HEK293T (cell line): ENCODE results near the gene SEMA4D.

Experiments used
- CTCF ChIA-PET: fragments of 350-600 bp; formaldehyde crosslinking; extraction: SDS; loops from one replicate; lab custom pipeline; 2021; ENCODE audit warnings: antibody characterized with exemption, inconsistent platforms; lab: Yijun Ruan, JAX
- POLR2A ChIA-PET: fragments of 350-600 bp; formaldehyde crosslinking; extraction: SDS; loops from one replicate; lab custom pipeline; 2020; ENCODE audit warnings: antibody characterized with exemption, inconsistent platforms; lab: Yijun Ruan, JAX
- DNase-seq: peaks from one replicate; pipeline ENCODE4 v3.0.0; 2012; ENCODE audit warnings: mixed read lengths; ENCODE audit errors: extremely low spot score
- ARNT ChIP-seq: fragments of 450-650 bp; IDR thresholded peaks from 2 replicates; pipeline ENCODE4 v1.6.1; 2017; ENCODE audit warnings: mild to moderate bottlenecking
- BHLHE40 ChIP-seq: fragments of 450-650 bp; IDR thresholded peaks from 2 replicates; pipeline ENCODE4 v1.6.1; 2016; ENCODE audit warnings: mild to moderate bottlenecking, moderate library complexity, borderline replicate concordance
- CTBP1 ChIP-seq: fragments of 450-650 bp; IDR thresholded peaks from 2 replicates; pipeline ENCODE4 v1.6.1; 2016; ENCODE audit warnings: borderline replicate concordance
- ELF4 ChIP-seq: fragments of 450-650 bp; IDR thresholded peaks from 2 replicates; pipeline ENCODE4 v1.6.1; 2017; ENCODE audit warnings: antibody characterized with exemption
- FOXA1 ChIP-seq: fragments of 450-650 bp; IDR thresholded peaks from 2 replicates; pipeline ENCODE4 v1.6.1; 2016; ENCODE audit warnings: mild to moderate bottlenecking
- FOXK2 ChIP-seq: fragments of 450-650 bp; IDR thresholded peaks from 2 replicates; pipeline ENCODE4 v1.6.1; 2016; ENCODE audit warnings: mild to moderate bottlenecking
- FOXM1 ChIP-seq: fragments of 450-650 bp; IDR thresholded peaks from 2 replicates; pipeline ENCODE4 v1.6.1; 2017; ENCODE audit warnings: mild to moderate bottlenecking, borderline replicate concordance
- HDGF ChIP-seq: fragments of 450-650 bp; IDR thresholded peaks from 2 replicates; pipeline ENCODE4 v1.6.1; 2017; ENCODE audit warnings: antibody characterized with exemption, borderline replicate concordance
- L3MBTL2 ChIP-seq: fragments of 450-650 bp; conservative IDR thresholded peaks from 2 replicates; pipeline ENCODE4 v1.6.1; 2016; ENCODE audit warnings: mild to moderate bottlenecking
- LEF1 ChIP-seq: fragments of 450-650 bp; IDR thresholded peaks from 2 replicates; pipeline ENCODE4 v1.6.1; 2017; ENCODE audit warnings: mild to moderate bottlenecking, borderline replicate concordance
- NFRKB ChIP-seq: fragments of 450-650 bp; IDR thresholded peaks from 2 replicates; pipeline ENCODE4 v1.6.1; 2016; ENCODE audit warnings: mild to moderate bottlenecking, moderate library complexity
- SP1 ChIP-seq: fragments of 450-650 bp; IDR thresholded peaks from 2 replicates; pipeline ENCODE4 v1.6.1; 2017
- SUZ12 ChIP-seq: fragments of 450-650 bp; IDR thresholded peaks from 2 replicates; pipeline ENCODE4 v1.6.1; 2016; ENCODE audit warnings: mild to moderate bottlenecking
- TARDBP ChIP-seq: fragments of 450-650 bp; IDR thresholded peaks from 2 replicates; pipeline ENCODE4 v1.6.1; 2016
- ZNF384 ChIP-seq: fragments of 450-650 bp; IDR thresholded peaks from 2 replicates; pipeline ENCODE4 v1.6.1; 2016
- TF ChIP-seq, protein P1 (sequence below): fragments of 450-650 bp; IDR thresholded peaks from 2 replicates; pipeline ENCODE4 v1.6.1; 2016

SEMA4D gene

DNA sequence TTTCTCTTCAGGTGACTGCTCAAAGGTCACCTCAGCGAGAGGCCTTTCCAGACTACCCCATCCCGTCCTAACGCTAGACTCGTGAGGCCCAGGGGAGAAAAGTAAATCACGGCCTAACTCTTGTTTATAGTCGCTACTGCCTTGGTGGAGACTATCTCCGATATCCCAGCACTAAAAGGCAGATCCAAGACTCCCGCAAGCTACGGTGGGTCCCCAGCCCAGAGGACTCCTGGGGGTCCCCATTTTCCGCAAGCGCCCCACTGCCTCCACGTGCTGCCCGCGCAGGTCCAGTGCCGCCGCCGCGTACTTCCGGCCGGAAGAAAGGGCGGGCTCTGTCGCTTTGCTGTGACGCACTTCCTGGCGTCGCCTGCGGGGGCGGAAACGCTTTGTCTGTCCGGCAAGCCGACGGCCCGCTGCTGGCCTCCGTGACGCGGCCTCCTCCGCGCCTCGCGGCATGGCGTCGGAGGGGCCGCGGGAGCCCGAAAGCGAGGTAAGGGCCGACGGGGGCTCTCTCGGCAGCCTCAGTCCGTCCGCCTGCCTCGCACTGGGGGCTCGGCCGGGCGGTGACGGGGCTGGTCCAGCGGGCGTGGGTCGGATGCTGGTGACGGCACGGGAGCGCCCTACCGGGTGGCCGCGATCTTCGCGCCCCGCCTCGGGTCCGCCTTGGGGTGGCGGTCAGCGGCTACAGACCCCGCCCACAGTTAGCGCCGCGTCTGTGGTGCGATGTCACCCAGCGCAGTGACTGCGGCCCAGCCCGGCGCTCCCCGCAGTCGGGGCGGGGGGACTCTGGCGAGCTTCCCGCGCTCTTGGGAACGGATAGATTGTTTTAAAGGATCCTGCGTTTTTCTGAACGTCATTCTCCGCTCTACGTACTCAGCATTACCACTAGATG, 179.5 kb downstream of the SEMA4D start, which contains the start of gene SECISBP2:
Gene SECISBP2, plus strand, starts transcription at position 378 of the 892 bp plus-strand sequence. Its CDS starts 77 bp downstream, at position 455.
- ChIA-PET POLR2A (interaction anchor here (0.6 to 1.4 kb wide), 7 partner anchors 8 to 230 kb away, joined by 3 to 9 read pairs (median 3); no protein-coding TSS in a partner anchor), CTCF (interaction anchor here (0.7 to 1.0 kb wide), 2 partner anchors 8 to 231 kb away, joined by 3 read pairs; no protein-coding TSS in a partner anchor)
- peak; percentile 98 for TF ChIP-seq L3MBTL2
- TF ChIP-seq ELF4 = peak; percentile 89
- TF ChIP-seq NFRKB = no peak
- TF ChIP-seq HDGF = no peak
- peak; percentile 77; the same call in 1 of the 2 replicates for TF ChIP-seq LEF1
- DNase-seq = peak; percentile 82

- CTCF ChIA-PET = no interaction called here
- DNase-seq = no peak
- TF ChIP-seq TARDBP = no peak
- TF ChIP-seq, protein P1, sequence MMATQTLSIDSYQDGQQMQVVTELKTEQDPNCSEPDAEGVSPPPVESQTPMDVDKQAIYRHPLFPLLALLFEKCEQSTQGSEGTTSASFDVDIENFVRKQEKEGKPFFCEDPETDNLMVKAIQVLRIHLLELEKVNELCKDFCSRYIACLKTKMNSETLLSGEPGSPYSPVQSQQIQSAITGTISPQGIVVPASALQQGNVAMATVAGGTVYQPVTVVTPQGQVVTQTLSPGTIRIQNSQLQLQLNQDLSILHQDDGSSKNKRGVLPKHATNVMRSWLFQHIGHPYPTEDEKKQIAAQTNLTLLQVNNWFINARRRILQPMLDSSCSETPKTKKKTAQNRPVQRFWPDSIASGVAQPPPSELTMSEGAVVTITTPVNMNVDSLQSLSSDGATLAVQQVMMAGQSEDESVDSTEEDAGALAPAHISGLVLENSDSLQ = no peak
- TF ChIP-seq ELF4 = 0 out of 2 replicates have a peak, but pooled peaks have one; percentile 23
- TF ChIP-seq HDGF = no peak
- no peak for TF ChIP-seq NFRKB
- POLR2A ChIA-PET = interaction anchor here (1.0 kb wide), 1 partner anchor 231 kb away, joined by 4 read pairs; no protein-coding TSS in a partner anchor
Measured at GRCh38 chr9:89317282-89317681, 180.6 kb downstream of the SEMA4D start.

GRCh38 chr9:89315482-89315881, 182.4 kb downstream of the SEMA4D start:
- no peak for DNase-seq
- CTCF ChIA-PET = interaction anchor here (0.6 kb wide), 1 partner anchor 8 kb away, joined by 3 read pairs; no protein-coding TSS in a partner anchor
- POLR2A ChIA-PET = interaction anchor here (0.7 kb wide), 1 partner anchor 1072 kb away, joined by 3 read pairs; no protein-coding TSS in a partner anchor
- TF ChIP-seq NFRKB = no peak
- no peak for TF ChIP-seq LEF1
- TF ChIP-seq FOXK2 = no peak
- TF ChIP-seq, protein P1 = no peak
- no peak for TF ChIP-seq HDGF
- TF ChIP-seq SUZ12 = no peak

DNA sequence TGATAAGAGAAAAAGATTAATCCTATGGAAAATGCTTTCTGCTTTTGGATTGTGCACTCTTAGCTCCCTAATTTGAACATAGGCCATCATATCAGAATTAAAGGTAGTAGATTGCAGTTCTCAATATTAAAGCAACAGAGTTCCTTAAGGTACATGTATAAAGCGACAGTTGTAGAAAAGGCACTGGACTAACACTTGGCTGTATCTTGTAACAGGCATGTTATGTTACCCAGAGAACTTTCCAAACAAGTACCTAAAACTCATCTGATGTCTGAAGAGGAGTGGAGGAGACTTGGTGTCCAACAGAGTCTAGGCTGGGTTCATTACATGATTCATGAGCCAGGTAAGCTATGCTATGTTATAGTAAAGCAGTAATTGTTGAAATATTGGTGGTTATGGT, 183.0 kb downstream of the SEMA4D start:
- ChIA-PET CTCF (interaction anchor here (0.6 kb wide), 1 partner anchor 9 kb away, joined by 3 read pairs; no protein-coding TSS in a partner anchor), POLR2A (interaction anchor here (0.7 kb wide), 1 partner anchor 1071 kb away, joined by 3 read pairs; no protein-coding TSS in a partner anchor)
- DNase-seq = no peak
- TF ChIP-seq BHLHE40 = no peak
- TF ChIP-seq CTBP1 = no peak
- TF ChIP-seq HDGF = no peak
- no peak for TF ChIP-seq ARNT
- TF ChIP-seq, protein P1 = no peak

DNA sequence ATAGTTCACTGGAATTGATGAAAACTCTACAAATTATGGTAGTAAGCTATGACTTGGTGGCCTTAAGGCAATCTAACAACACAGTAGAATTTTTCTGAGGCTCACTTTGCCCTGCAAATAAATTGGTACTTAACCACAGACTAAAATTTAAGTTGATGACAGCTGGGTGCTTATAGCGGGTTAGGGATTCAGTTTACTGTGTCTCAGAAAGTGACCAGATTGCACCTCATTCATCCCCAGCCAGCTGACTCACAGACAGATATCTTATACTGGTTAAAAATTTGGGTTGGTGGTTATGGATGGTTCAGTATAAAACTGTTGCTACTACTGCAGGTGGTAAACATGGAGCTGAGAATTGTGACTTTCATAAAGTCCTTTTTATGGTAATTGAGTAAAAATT, 184.1 kb downstream of the SEMA4D start:
- DNase-seq = no peak
- ChIA-PET CTCF (no interaction called here), POLR2A (interaction anchor here (0.7 kb wide), 1 partner anchor 61 kb away, joined by 3 read pairs; no protein-coding TSS in a partner anchor)
- TF ChIP-seq ARNT = no peak
- TF ChIP-seq NFRKB = no peak
- no peak for TF ChIP-seq HDGF
- TF ChIP-seq ELF4 = no peak
- TF ChIP-seq, protein P1 = no peak
- TF ChIP-seq CTBP1 = no peak
- no peak for TF ChIP-seq FOXA1

- POLR2A ChIA-PET = no interaction called here
- no peak for DNase-seq
- no peak for TF ChIP-seq SUZ12
- no peak for TF ChIP-seq HDGF
- TF ChIP-seq L3MBTL2 = no peak; the same call in 1 of the 2 replicates
- TF ChIP-seq TARDBP = no peak
- no peak for TF ChIP-seq FOXM1
- no peak for TF ChIP-seq ELF4
- no peak for TF ChIP-seq FOXA1
- no peak for TF ChIP-seq NFRKB
- TF ChIP-seq ZNF384 = no peak
- TF ChIP-seq LEF1 = no peak
- TF ChIP-seq CTBP1 = no peak
- TF ChIP-seq ARNT = no peak
- no peak for TF ChIP-seq SP1
- no peak for TF ChIP-seq FOXK2
- TF ChIP-seq, protein P1 = no peak
- TF ChIP-seq BHLHE40 = no peak
- CTCF ChIA-PET = no interaction called here
Measured at GRCh38 chr9:89312222-89312571, 185.7 kb downstream of the SEMA4D start.
